ENCODE data around the gene CRABP1. TPM values are rescaled to one million over a fixed set of nuclear protein-coding genes. Genes with fewer than 3 reads are reported as not detected.

Gene CRABP1
- total RNA-seq, result not detected in 2 replicates

GRCh38 chr15:78340231-78341056 is at the start of gene CRABP1:
Gene CRABP1, plus strand, starts transcription at chr15:78340353. Its CDS starts 76 bp downstream, at chr15:78340429.

GRCh38 chr15:78299101-78299930 is 40.8 kb upstream of the CRABP1 start, which contains the start of gene SKIC8:
Gene SKIC8, minus strand, starts transcription at chr15:78299609. Its CDS starts 3,923 bp downstream, at chr15:78295686.

Other genes starting within 250 kb of the CRABP1 start
- not detected in 2 replicates for gene SH2D7, start 247.8 kb upstream of the CRABP1 start, total RNA-seq
- gene CIB2, start 208.9 kb upstream of the CRABP1 start, total RNA-seq, result 3.9 and 4.7 TPM in 2 replicates
- 38.8 and 41.3 TPM in 2 replicates for gene IDH3A, start 191.0 kb upstream of the CRABP1 start, total RNA-seq
- not detected in 2 replicates for gene ACSBG1, start 105.8 kb upstream of the CRABP1 start, total RNA-seq
- 6.0 and 13.6 TPM in 2 replicates for gene DNAJA4, start 75.8 kb upstream of the CRABP1 start, total RNA-seq
- gene SKIC8, start 40.7 kb upstream of the CRABP1 start, total RNA-seq, result 39.9 and 50.6 TPM in 2 replicates
- 14.5 and 17.1 TPM in 2 replicates for gene IREB2, start 97.9 kb downstream of the CRABP1 start, total RNA-seq
- gene HYKK, start 167.2 kb downstream of the CRABP1 start, total RNA-seq, result 0.96 and 6.2 TPM in 2 replicates
- gene PSMA4, start 200.1 kb downstream of the CRABP1 start, total RNA-seq, result 230 and 247 TPM in 2 replicates
- gene CHRNA5, start 225.2 kb downstream of the CRABP1 start, total RNA-seq, result 2.6 and 5.1 TPM in 2 replicates